HepG2 (cell line): ENCODE data around the gene NFATC2. TPM values are rescaled to one million over a fixed set of nuclear protein-coding genes. Genes with fewer than 3 reads are reported as not detected.

Experiments
- ARNTL ChIP-seq: sonication (generic); formaldehyde crosslinking; IDR thresholded peaks from 2 replicates; pipeline ENCODE4 v1.4.0; 2020; ENCODE audit warnings: mild to moderate bottlenecking, missing genetic modification reagents
- DR1 ChIP-seq: sonication (generic); formaldehyde crosslinking; IDR thresholded peaks from 2 replicates; pipeline ENCODE4 v1.8.0; 2021; ENCODE audit warnings: mild to moderate bottlenecking, missing genetic modification reagents, inconsistent platforms
- E2F5 ChIP-seq: sonication (generic); formaldehyde crosslinking; conservative IDR thresholded peaks from 2 replicates; pipeline ENCODE4 v1.4.0; 2020; ENCODE audit warnings: missing genetic modification reagents
- GLI4 ChIP-seq: sonication (generic); formaldehyde crosslinking; IDR thresholded peaks from 2 replicates; pipeline ENCODE4 v1.5.1; 2020; ENCODE audit warnings: missing genetic modification reagents, mild to moderate bottlenecking, moderate library complexity, borderline replicate concordance
- HNF1A ChIP-seq, 2 experiments: sonication (generic) in 1 of 2; formaldehyde crosslinking in 1 of 2; IDR thresholded peaks; 2 replicates each; pipeline versions ENCODE4 v1.4.0 to v1.6.1; 2016 to 2020; ENCODE audit warnings: borderline replicate concordance in 1 of 2, low read depth in 1 of 2, mild to moderate bottlenecking in 1 of 2, missing genetic modification reagents in 1 of 2
- PPARG ChIP-seq: conservative IDR thresholded peaks from 2 replicates; pipeline ENCODE4 v1.6.1; 2016; ENCODE audit warnings: missing biosample characterization, missing genetic modification reagents
- RBFOX2 ChIP-seq: fragments of 200-400 bp; formaldehyde crosslinking; IDR thresholded peaks from 2 replicates; pipeline ENCODE4 v1.6.1; 2017; ENCODE audit warnings: low read depth, mild to moderate bottlenecking, low read length
- SALL1 ChIP-seq: sonication (generic); formaldehyde crosslinking; IDR thresholded peaks from 2 replicates; pipeline ENCODE4 v1.8.0; 2022; ENCODE audit warnings: mild to moderate bottlenecking, missing genetic modification reagents
- SUZ12 ChIP-seq: fragments of 150-350 bp; IDR thresholded peaks from 2 replicates; pipeline ENCODE4 v1.6.1; 2014; ENCODE audit warnings: low read depth, low read length
- TARDBP ChIP-seq: sonication (generic); formaldehyde crosslinking; IDR thresholded peaks from 2 replicates; pipeline ENCODE4 v1.8.0; 2022; ENCODE audit warnings: mild to moderate bottlenecking, missing genetic modification reagents
- ZMYM4 ChIP-seq: sonication (generic); formaldehyde crosslinking; IDR thresholded peaks from 2 replicates; pipeline ENCODE4 v1.8.1; 2023; ENCODE audit warnings: mild to moderate bottlenecking, missing genetic modification reagents
- ZNF296 ChIP-seq: sonication (generic); formaldehyde crosslinking; conservative IDR thresholded peaks from 2 replicates; pipeline ENCODE4 v1.5.0; 2020; ENCODE audit warnings: mild to moderate bottlenecking, missing genetic modification reagents
- ZNF318 ChIP-seq: sonication (generic); formaldehyde crosslinking; IDR thresholded peaks from 2 replicates; pipeline ENCODE4 v1.4.0; 2020; ENCODE audit warnings: mild to moderate bottlenecking, missing genetic modification reagents
- polyA plus RNA-seq, 8 experiments: library from polyadenylated mRNA; depleted of rRNA in 3 of 8; stranded (reverse) in 7 of 8; unstranded in 1 of 8; fragments of >200 nt; fragmentation: Illumina TruSeq in 4 of 8; extraction: Trizol in 4 of 8; gene quantifications; 2 replicates each; pipeline versions ENCODE4 v1.2.1 to v1.2.3, GENCODE V29; 2011 to 2016; ENCODE audit warnings: low read depth in 4 of 8, missing spikeins in 1 of 8, mixed read lengths in 1 of 8; ENCODE audit not compliant: insufficient read depth in 1 of 8
- total RNA-seq, 5 experiments: library from RNA; depleted of rRNA; stranded (reverse); fragments of >200 nt; fragmentation: Illumina TruSeq; extraction: Trizol; gene quantifications; 2 replicates each; pipeline ENCODE4 v1.2.3, GENCODE V29; 2016; ENCODE audit warnings: low read depth in 1 of 5
- TF ChIP-seq, protein P1 (sequence below): sonication (generic); formaldehyde crosslinking; IDR thresholded peaks from 2 replicates; pipeline ENCODE4 v1.8.1; 2023; ENCODE audit warnings: missing genetic modification reagents, mild to moderate bottlenecking, borderline replicate concordance

The NFATC2 gene
- total and polyA plus RNA-seq, 2 of the 13 experiments (the other 11 are each of a cell fraction or from before 2014, with no cell fraction given) = 1.9 to 3.3 TPM

DNA sequence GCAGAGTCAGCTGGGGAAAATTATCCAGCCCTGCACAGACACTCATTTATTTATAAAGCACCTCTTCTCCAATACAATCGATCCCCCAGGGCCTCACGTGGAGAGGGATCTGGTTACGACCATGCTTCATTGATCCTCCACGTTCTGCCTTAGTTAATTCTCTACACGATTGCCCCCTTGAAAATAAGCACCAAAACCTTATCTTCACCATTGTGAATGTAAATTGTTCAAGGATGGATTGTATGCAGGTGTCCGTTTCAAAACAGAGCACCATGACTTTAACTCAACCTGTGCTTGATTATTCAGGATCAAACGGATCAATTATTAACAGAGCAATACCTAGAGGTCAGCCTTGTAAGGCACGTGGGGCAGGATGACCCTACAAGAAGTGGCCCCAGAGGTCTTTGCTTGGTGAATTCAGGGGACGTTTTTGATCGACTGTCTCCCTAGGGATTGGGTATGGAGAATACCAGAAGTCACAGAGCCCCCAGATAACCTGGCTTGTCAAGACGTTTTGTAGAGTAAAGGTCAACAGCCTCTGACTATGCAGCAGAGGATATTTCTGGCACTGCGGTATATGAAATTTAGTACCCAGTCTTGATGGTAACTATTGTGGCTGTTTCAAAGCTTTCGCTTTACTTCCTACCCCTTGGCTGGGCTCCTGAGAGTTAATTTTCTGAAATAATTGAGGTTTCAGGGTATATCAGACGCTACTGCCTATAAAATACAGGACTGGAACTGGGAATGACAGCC, 112.1 kb downstream of the NFATC2 start (continued):
- TF ChIP-seq TARDBP (CRISPR knock-in tag) (no peak), ZMYM4 (CRISPR knock-in tag) (peak; percentile 56; the same call in 1 of the 2 replicates), PPARG (peak; percentile 55; the same call in 1 of the 2 replicates), SALL1 (peak; percentile 22; the same call in 1 of the 2 replicates), GLI4 (no peak), SUZ12 (no peak), E2F5 (CRISPR knock-in tag) (no peak), ZNF296 (no peak), DR1 (CRISPR knock-in tag) (no peak), ARNTL (peak; percentile 79), RBFOX2 (no peak), ZNF318 (CRISPR knock-in tag) (no peak), HNF1A (IDR thresholded peaks at IDR 0.05; ENCODE audit: low read depth) (peak; percentile 87), HNF1A (CRISPR knock-in tag; IDR thresholded peaks at IDR 0.05; ENCODE audit: borderline replicate concordance) (peak; percentile 80; the same call in 1 of the 2 replicates)
- TF ChIP-seq, protein P1, sequence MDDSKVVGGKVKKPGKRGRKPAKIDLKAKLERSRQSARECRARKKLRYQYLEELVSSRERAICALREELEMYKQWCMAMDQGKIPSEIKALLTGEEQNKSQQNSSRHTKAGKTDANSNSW (CRISPR knock-in tag) = no peak
